ENCODE measurements around the gene MMD. TPM values are rescaled to one million over a fixed set of nuclear protein-coding genes. Genes with fewer than 3 reads are reported as not detected.

MMD gene
- total and polyA plus RNA-seq, 8 donors = 1.1 to 7.0 (median 4.1) TPM

GRCh38 chr17:55462234-55462633 is 40.6 kb upstream of the MMD start:
- intact Hi-C loops (cut with DNase I) = no loop called here
- Histone ChIP-seq H3K27ac (no peak overlapping the region), H3K4me1 (no peaks in the 10 kb centered on the region), H3K9me3 (no peaks in the 10 kb centered on the region), H3K27me3 (no peaks in the 10 kb centered on the region), H3K4me3 (no peak overlapping the region), H3K36me3 (no peaks in the 10 kb centered on the region)
- DNase-seq = no peak
- no peak for ATAC-seq
- WGBS, 2 donors = 62 to 78% methylated on average over 1 of the region's 1 CpG
- no peak for TF ChIP-seq CTCF (IDR thresholded peaks at IDR 0.05)
- no peak for FAIRE-seq

DNA sequence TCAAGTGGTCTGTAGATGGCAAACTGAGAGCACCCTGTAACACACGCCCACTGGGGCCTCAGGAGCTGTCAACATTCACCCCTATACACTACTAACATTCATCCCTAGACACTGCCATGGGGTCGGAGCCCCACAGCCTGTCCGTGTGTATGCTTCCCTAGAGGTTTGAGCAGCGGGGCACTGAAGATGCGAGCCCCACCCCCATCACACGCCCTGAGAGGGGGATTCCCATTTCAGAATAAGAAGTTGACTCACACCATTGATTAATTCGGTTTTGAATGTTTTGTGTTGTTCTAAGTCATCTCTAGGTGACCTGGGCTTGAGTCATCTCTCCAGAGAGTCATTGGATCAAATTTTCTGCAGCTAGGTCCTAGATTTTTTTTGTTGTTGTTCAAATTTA is 37.3 kb upstream of the MMD start:
- H3K4me3 ChIP-seq = no peak overlapping the region
- intact Hi-C loops (cut with DNase I) = no loop called here
- TF ChIP-seq CTCF (IDR thresholded peaks at IDR 0.05) = no peak
- ATAC-seq = no peak
- no peaks in the 10 kb centered on the region for H3K36me3 ChIP-seq
- DNase-seq = no peak
- no peak overlapping the region for H3K27ac ChIP-seq
- no peaks in the 10 kb centered on the region for H3K27me3 ChIP-seq
- FAIRE-seq = no peak
- 56 to 69% methylated on average over 7 of the region's 7 CpGs for WGBS, 2 donors
- no peaks in the 10 kb centered on the region for H3K9me3 ChIP-seq
- H3K4me1 ChIP-seq = no peaks in the 10 kb centered on the region

DNA sequence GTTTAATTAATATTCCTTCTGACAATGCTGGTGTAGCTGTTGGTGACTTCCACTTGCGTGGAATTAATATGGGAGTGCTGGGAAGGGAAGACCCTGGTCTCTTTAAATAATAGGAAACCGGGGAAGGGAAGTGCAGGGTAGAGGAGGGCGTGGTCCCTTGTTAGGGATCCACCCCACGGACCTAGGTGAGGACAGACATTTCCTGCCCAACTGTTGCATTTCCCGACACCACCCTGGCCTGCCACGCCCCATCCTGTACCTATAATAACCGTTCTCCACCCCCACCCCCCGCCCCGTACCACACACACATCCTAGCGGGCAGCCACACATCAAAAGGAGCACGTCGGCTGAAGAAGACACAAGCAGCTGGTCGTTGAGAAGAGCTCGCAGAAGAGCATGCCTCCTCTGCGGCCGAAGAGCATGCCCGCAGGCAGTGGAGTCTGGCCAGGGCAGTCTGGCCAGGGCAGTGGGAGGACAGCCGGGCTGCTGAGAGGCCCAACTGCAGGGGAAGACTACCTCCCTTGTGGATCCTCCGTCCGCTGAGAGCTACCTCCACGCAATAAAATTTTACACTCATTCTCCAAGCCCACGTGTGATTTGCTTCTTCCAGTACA is 36.8 kb upstream of the MMD start:
- Histone ChIP-seq H3K4me3 (no peak overlapping the region), H3K9me3 (no peaks in the 10 kb centered on the region), H3K36me3 (no peaks in the 10 kb centered on the region), H3K27me3 (no peaks in the 10 kb centered on the region), H3K27ac (no peak overlapping the region), H3K4me1 (no peaks in the 10 kb centered on the region)
- TF ChIP-seq CTCF (IDR thresholded peaks at IDR 0.05) = no peak
- FAIRE-seq = no peak
- 76 to 83% methylated on average over 22 of the region's 22 CpGs for WGBS, 2 donors
- DNase-seq = no peak
- no peak for ATAC-seq
- intact Hi-C loops (cut with DNase I) = no loop called here

DNA sequence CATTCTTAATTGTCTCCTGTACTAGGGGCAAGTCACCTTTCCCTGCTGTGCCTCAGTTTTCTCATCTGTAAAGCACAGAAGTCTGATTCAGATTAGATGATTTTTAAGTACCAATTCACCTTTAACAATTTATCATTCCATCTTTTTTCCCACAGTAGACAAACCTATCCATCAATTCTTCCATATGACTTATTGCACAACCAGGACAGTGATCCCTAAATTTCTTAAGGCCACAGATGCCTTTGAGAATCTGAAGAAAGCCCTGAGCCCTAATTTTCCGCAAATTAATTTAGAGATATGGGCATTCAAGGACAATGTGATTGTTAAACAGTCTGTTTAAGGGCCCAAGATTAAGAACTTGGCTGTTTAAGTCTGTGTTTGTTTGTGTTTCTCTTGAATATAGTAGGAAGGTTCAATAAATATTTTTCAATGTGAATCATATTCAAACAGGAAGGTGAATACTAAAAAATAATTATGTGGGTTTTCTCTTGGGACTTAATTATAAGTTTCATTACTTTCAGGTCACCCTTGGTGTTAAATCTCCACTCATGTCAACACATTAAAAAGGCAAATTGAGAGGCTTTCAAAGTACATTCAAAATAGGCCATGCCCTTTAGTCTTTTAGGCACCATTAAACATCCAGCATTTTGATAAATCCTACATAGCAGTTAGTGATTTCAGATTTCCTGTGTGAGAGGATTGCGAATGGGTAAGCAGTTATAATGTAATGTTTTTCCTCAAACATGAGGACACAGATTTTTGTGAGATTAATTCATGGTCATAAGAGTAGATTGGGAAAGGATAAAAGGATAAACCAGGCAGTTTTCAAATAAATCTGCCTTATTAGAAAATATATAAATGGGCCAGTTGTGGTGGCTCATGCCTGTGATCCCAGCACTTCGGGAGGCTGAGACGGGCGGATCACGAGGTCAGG is 34.9 kb upstream of the MMD start:
- H3K27me3 ChIP-seq = no peaks in the 10 kb centered on the region
- FAIRE-seq (no peak), DNase-seq (no peak), ATAC-seq (no peak)
- H3K27ac ChIP-seq = no peak overlapping the region
- TF ChIP-seq CTCF (IDR thresholded peaks at IDR 0.05) = no peak
- H3K9me3 ChIP-seq = no peaks in the 10 kb centered on the region
- H3K36me3 ChIP-seq = no peaks in the 10 kb centered on the region
- H3K4me3 ChIP-seq = no peak overlapping the region
- intact Hi-C loops (cut with DNase I) = no loop called here
- 86 to 94% methylated on average over 6 of the region's 6 CpGs for WGBS, 2 donors
- peaks cover 0 to 4% (median 0%) of the 10 kb centered on the region in 3 donors for H3K4me1 ChIP-seq

Data from pancreas (tissue), 10 donors.